H9 (cell line): ENCODE measurements around the gene RNF41. TPM values are rescaled to one million over a fixed set of nuclear protein-coding genes. Genes with fewer than 3 reads are reported as not detected.

Source experiments
- DNase-seq: peaks from one replicate; pipeline ENCODE4 v3.0.0-alpha.2; 2017
- H2AFZ ChIP-seq: one replicate; pipeline ENCODE4 v1.6.1; 2013; ENCODE audit warnings: mild to moderate bottlenecking, low read length, control low read depth, moderate library complexity
- H2AK5ac ChIP-seq: 2 replicates; pipeline ENCODE4 v1.6.1; 2013; ENCODE audit warnings: low read length, control low read depth, mixed read lengths; ENCODE audit not compliant: insufficient read length
- H2BK120ac ChIP-seq: one replicate; pipeline ENCODE4 v1.6.1; 2013; ENCODE audit warnings: low read depth, mild to moderate bottlenecking, low read length, control low read depth, inconsistent platforms; ENCODE audit not compliant: poor library complexity, severe bottlenecking
- H2BK12ac ChIP-seq: 2 replicates; pipeline ENCODE4 v1.6.1; 2013; ENCODE audit warnings: low read length, control low read depth, mixed read lengths, low read depth; ENCODE audit not compliant: insufficient read length
- H2BK15ac ChIP-seq: 2 replicates; pipeline ENCODE4 v1.6.1; 2013; ENCODE audit warnings: low read depth, low read length, control low read depth
- H2BK20ac ChIP-seq: one replicate; pipeline ENCODE4 v1.6.1; 2013; ENCODE audit warnings: low read depth, mild to moderate bottlenecking, low read length, control low read depth, inconsistent platforms; ENCODE audit not compliant: poor library complexity, severe bottlenecking
- H2BK5ac ChIP-seq: 2 replicates; pipeline ENCODE4 v1.6.1; 2013; ENCODE audit warnings: low read length, control low read depth, mixed read lengths; ENCODE audit not compliant: insufficient read length
- H3K14ac ChIP-seq: 2 replicates; pipeline ENCODE4 v1.6.1; 2013; ENCODE audit warnings: low read length, control low read depth; ENCODE audit not compliant: insufficient read depth
- H3K18ac ChIP-seq: 2 replicates; pipeline ENCODE4 v1.6.1; 2013; ENCODE audit warnings: low read depth, mild to moderate bottlenecking, mixed read lengths, low read length, control low read depth; ENCODE audit not compliant: insufficient read length
- H3K23ac ChIP-seq: 2 replicates; pipeline ENCODE4 v1.6.1; 2013; ENCODE audit warnings: low read length, control low read depth, mixed read lengths, low read depth; ENCODE audit not compliant: insufficient read length
- H3K23me2 ChIP-seq: 2 replicates; pipeline ENCODE4 v1.6.1; 2013; ENCODE audit warnings: low read depth, mild to moderate bottlenecking, mixed read lengths, low read length, control low read depth; ENCODE audit not compliant: insufficient read length, poor library complexity, severe bottlenecking
- H3K27ac ChIP-seq: 2 replicates; pipeline ENCODE4 v1.5.1; 2013; ENCODE audit warnings: low read length, control low read depth, mixed read lengths, low read depth; ENCODE audit not compliant: insufficient read length
- H3K27me3 ChIP-seq: 2 replicates; pipeline ENCODE4 v1.6.1; 2013; ENCODE audit warnings: low read length, control low read depth, inconsistent platforms; ENCODE audit not compliant: insufficient read depth
- H3K4ac ChIP-seq: 2 replicates; pipeline ENCODE4 v1.6.1; 2013; ENCODE audit warnings: low read depth, mild to moderate bottlenecking, control low read depth, inconsistent platforms, low read length, moderate library complexity
- H3K4me1 ChIP-seq: 2 replicates; pipeline ENCODE4 v1.6.1; 2013; ENCODE audit warnings: low read length, control low read depth, inconsistent platforms; ENCODE audit not compliant: insufficient read depth
- H3K4me2 ChIP-seq: 2 replicates; pipeline ENCODE4 v1.6.1; 2013; ENCODE audit warnings: low read length, control low read depth, mixed read lengths; ENCODE audit not compliant: insufficient read length, insufficient read depth
- H3K56ac ChIP-seq: 2 replicates; pipeline ENCODE4 v1.6.1; 2013; ENCODE audit warnings: low read depth, mild to moderate bottlenecking, mixed read lengths, low read length, control low read depth; ENCODE audit not compliant: insufficient read length
- H3K79me1 ChIP-seq: 2 replicates; pipeline ENCODE4 v1.6.1; 2013; ENCODE audit warnings: low read depth, mild to moderate bottlenecking, moderate library complexity, low read length, control low read depth, inconsistent platforms; ENCODE audit not compliant: insufficient read depth, poor library complexity, severe bottlenecking
- H3K79me2 ChIP-seq: 2 replicates; pipeline ENCODE4 v1.6.1; 2013; ENCODE audit warnings: low read length, control low read depth, inconsistent platforms; ENCODE audit not compliant: insufficient read depth
- H3K9ac ChIP-seq: 2 replicates; pipeline ENCODE4 v1.6.1; 2013; ENCODE audit warnings: low read length, control low read depth, mixed read lengths; ENCODE audit not compliant: insufficient read length; ENCODE audit errors: extremely low read depth
- H3K9me3 ChIP-seq: one replicate; pipeline ENCODE4 v1.6.1; 2013; ENCODE audit warnings: low read depth, low read length, inconsistent platforms; ENCODE audit not compliant: control insufficient read depth
- H3T11ph ChIP-seq: one replicate; pipeline ENCODE4 v1.6.1; 2013; ENCODE audit warnings: mild to moderate bottlenecking, low read length, control low read depth, inconsistent platforms
- H4K20me1 ChIP-seq: one replicate; pipeline ENCODE4 v1.6.1; 2013; ENCODE audit not compliant: control insufficient read depth, insufficient read length, insufficient read depth
- H4K5ac ChIP-seq: 2 replicates; pipeline ENCODE4 v1.6.1; 2013; ENCODE audit warnings: low read depth, mild to moderate bottlenecking, mixed read lengths, low read length, control low read depth; ENCODE audit not compliant: insufficient read length
- H4K8ac ChIP-seq: replicated peaks from 2 replicates; pipeline ENCODE4 v1.6.1; 2013; ENCODE audit warnings: low read length, control low read depth, mixed read lengths, low read depth; ENCODE audit not compliant: insufficient read length
- H4K91ac ChIP-seq: 2 replicates; pipeline ENCODE4 v1.6.1; 2013; ENCODE audit warnings: low read depth, mild to moderate bottlenecking, moderate library complexity, mixed read lengths, low read length, control low read depth; ENCODE audit not compliant: insufficient read length
- H3K27ac Mint-ChIP-seq, 3 experiments: 2 replicates in 2 of 3; 3 replicates in 1 of 3; pipeline ENCODE4 v1.8.0; 2020 to 2021; ENCODE audit warnings: mixed read lengths in 3 of 3, mild to moderate bottlenecking in 1 of 3, moderate library complexity in 1 of 3
- H3K27me3 Mint-ChIP-seq: 2 replicates; pipeline ENCODE4 v1.8.0; 2021; ENCODE audit warnings: low read depth, mild to moderate bottlenecking, moderate library complexity, mixed read lengths
- H3K36me3 Mint-ChIP-seq, 3 experiments: 2 replicates in 2 of 3; 3 replicates in 1 of 3; pipeline ENCODE4 v1.8.0; 2020 to 2021; ENCODE audit warnings: low read depth in 3 of 3, mixed read lengths in 3 of 3; ENCODE audit not compliant: insufficient read depth in 1 of 3
- H3K4me1 Mint-ChIP-seq, 2 experiments: 2 replicates each; pipeline ENCODE4 v1.8.0; 2020; ENCODE audit warnings: mixed read lengths in 2 of 2
- H3K4me3 Mint-ChIP-seq, 2 experiments: 2 replicates in 1 of 2; 3 replicates in 1 of 2; pipeline ENCODE4 v1.8.0; 2020 to 2021; ENCODE audit warnings: mild to moderate bottlenecking in 2 of 2, mixed read lengths in 2 of 2, moderate library complexity in 1 of 2
- H3K9me3 Mint-ChIP-seq, 2 experiments: 2 replicates in 1 of 2; 3 replicates in 1 of 2; pipeline ENCODE4 v1.8.0; 2020; ENCODE audit warnings: mild to moderate bottlenecking in 2 of 2, mixed read lengths in 2 of 2, moderate library complexity in 1 of 2
- CTCF ChIP-seq: fragments of 200-600 bp; sonication (generic); conservative IDR thresholded peaks from 3 replicates; pipeline ENCODE4 v1.8.0; 2021; ENCODE audit warnings: antibody characterized with exemption, mild to moderate bottlenecking
- WGBS: extraction: QIAGEN DNeasy Blood & Tissue Kit; methylation state at CpG from one replicate; pipeline ENCODE4 v1.1.7; 2013; ENCODE audit warnings: missing lambda C conversion rate, low lambda C conversion rate, mixed read lengths; ENCODE audit not compliant: insufficient read length; ENCODE audit errors: extremely low coverage; 5-methylcytosine and 5-hydroxymethylcytosine counted together
- total RNA-seq: library from RNA; stranded (reverse); gene quantifications from 2 replicates; pipeline ENCODE4 v1.2.1, GENCODE V29; 2021

The RNF41 gene
- total RNA-seq, 1 experiment from 2014 or later = 60.8 TPM

- Mint-ChIP-seq H3K27ac (peak overlapping the region in 1 of 3 experiments; percentile 30; a peak in 1 of 7 replicates), H3K4me1 (peaks cover 34 to 45% of the 10 kb centered on the region in 2 experiments), H3K36me3 (peaks cover 28 to 36% (median 34%) of the 10 kb centered on the region in 3 experiments), H3K9me3 (peaks cover 0 to 4% of the 10 kb centered on the region in 2 experiments; a peak in 3 of 5 replicates), H3K4me3 (peak overlapping the region; percentile 12 to 27; a peak in 1 of 5 replicates), H3K27me3 (peaks cover 4% of the 10 kb centered on the region; the same call in 1 of the 2 replicates)
- Histone ChIP-seq H3K56ac (no peak overlapping the region), H4K91ac (no peak overlapping the region), H3K23me2 (peaks cover 25% of the 10 kb centered on the region), H2BK12ac (no peak overlapping the region), H3K4ac (no peak overlapping the region), H4K8ac (no peak overlapping the region), H2BK15ac (no peak overlapping the region), H3K14ac (no peak overlapping the region), H3K18ac (no peak overlapping the region), H3K27me3 (no peaks in the 10 kb centered on the region), H3K79me2 (peaks cover 3% of the 10 kb centered on the region; the same call in 1 of the 2 replicates), H3K4me2 (no peak overlapping the region), H4K20me1 (no peaks in the 10 kb centered on the region), H2BK120ac (no peak overlapping the region), H3K9ac (no peak overlapping the region), H3K4me1 (peaks cover 2% of the 10 kb centered on the region; the same call in 1 of the 2 replicates), H2AK5ac (no peak overlapping the region), H2BK5ac (no peak overlapping the region), H4K5ac (no peak overlapping the region), H2BK20ac (no peak overlapping the region), H3K23ac (no peak overlapping the region), H3K27ac (no peak overlapping the region), H2AFZ (no peak overlapping the region), H3K9me3 (no peaks in the 10 kb centered on the region), H3K79me1 (peaks cover 1% of the 10 kb centered on the region), H3T11ph (no peak overlapping the region)
- no peak for TF ChIP-seq CTCF
- WGBS = no CpG with 5 or more reads among the region's 5 CpGs
- DNase-seq = no peak
Measured at GRCh38 chr12:56154818-56155217, 66.9 kb downstream of the RNF41 start.
